ENCODE measurements around the gene PPP4R2. TPM values are rescaled to one million over a fixed set of nuclear protein-coding genes. Genes with fewer than 3 reads are reported as not detected.
A peak's percentile ranks its signal among the peaks of the same experiment; 100 is the strongest.

The PPP4R2 gene
- total and polyA plus RNA-seq, 9 of the 15 experiments (the other 6 are each of a cell fraction or from before 2014, with no cell fraction given), result 11.0 to 49.6 (median 31.6) TPM

GRCh38 chr3:72953325-72953956 lies 43.2 kb upstream of the PPP4R2 start (continued):
- TF ChIP-seq ZNF280A (IDR thresholded peaks at IDR 0.05; ENCODE audit: low read depth, partially characterized antibody) (no peak), NR2C2 (CRISPR knock-in tag; IDR thresholded peaks at IDR 0.05) (no peak), NR2C2 (tag; IDR thresholded peaks at IDR 0.05) (peak; percentile 34; the same call in 1 of the 2 replicates), RCOR1 (IDR thresholded peaks at IDR 0.05; ENCODE audit: borderline replicate concordance in 1 of 2, low read depth in 2 of 2, low read length in 2 of 2) (peak in 1 of 2 experiments; percentile 58; a peak in 2 of 4 replicates), PREB (CRISPR knock-in tag; IDR thresholded peaks at IDR 0.05) (no peak), CTBP1 (IDR thresholded peaks at IDR 0.05; ENCODE audit: borderline replicate concordance) (0 out of 2 replicates have a peak, but pooled peaks have one; percentile 23), EP300 (IDR thresholded peaks at IDR 0.05; ENCODE audit: low read length) (peak; percentile 46), HOXB6 (CRISPR knock-in tag; IDR thresholded peaks at IDR 0.05; ENCODE audit: borderline replicate concordance) (no peak), TCF3 (CRISPR knock-in tag; IDR thresholded peaks at IDR 0.05) (peak; percentile 39; the same call in 1 of the 2 replicates), FOXA3 (CRISPR knock-in tag; conservative IDR thresholded peaks at IDR 0.05 in 1 of 2, IDR thresholded peaks at IDR 0.05 in 1 of 2) (peak in 1 of 2 experiments; percentile 63; a peak in 2 of 4 replicates), SRSF1 (IDR thresholded peaks at IDR 0.05; ENCODE audit: low read depth, low read length) (no peak), PYGO2 (tag; IDR thresholded peaks at IDR 0.05) (no peak), ZC3H8 (IDR thresholded peaks at IDR 0.05) (no peak), ZNF592 (IDR thresholded peaks at IDR 0.05) (no peak), HINFP (tag; conservative IDR thresholded peaks at IDR 0.05; ENCODE audit: low read depth) (no peak), JUND (IDR thresholded peaks at IDR 0.05; ENCODE audit: borderline replicate concordance, low read depth, low read length) (peak; percentile 55; the same call in 1 of the 2 replicates), JUND (tag; IDR thresholded peaks at IDR 0.05; ENCODE audit: borderline replicate concordance, low read depth, low read length) (no peak), HCFC1 (IDR thresholded peaks at IDR 0.05; ENCODE audit: low read depth, low read length) (no peak), MCM5 (IDR thresholded peaks at IDR 0.05; ENCODE audit: low read depth) (no peak), LCOR (CRISPR knock-in tag; IDR thresholded peaks at IDR 0.05) (no peak)
